GM23338 (cell line): ENCODE measurements around the gene XPO6. TPM values are rescaled to one million over a fixed set of nuclear protein-coding genes. Genes with fewer than 3 reads are reported as not detected.

Source experiments
- ATAC-seq: fragments of 200-7000 bp; cut with Tn5 transposase; 3 replicates; pipeline ENCODE4 v1.9.1; 2020
- DNase-seq: peaks from one replicate; pipeline ENCODE4 v3.0.0-alpha.2; 2015; ENCODE audit warnings: low spot score
- H2AFZ ChIP-seq: fragments of 200-600 bp; sonication (generic); 2 replicates; pipeline ENCODE4 v1.8.0; 2016; ENCODE audit warnings: antibody characterized with exemption, mild to moderate bottlenecking, moderate library complexity
- H3F3A ChIP-seq: fragments of 200-600 bp; sonication (generic); replicated peaks from 2 replicates; pipeline ENCODE4 v1.8.0; 2017; ENCODE audit warnings: antibody characterized with exemption, mixed run types, low read depth
- H3K27ac ChIP-seq: fragments of 200-600 bp; sonication (generic); 2 replicates; pipeline ENCODE4 v1.6.1; 2016; ENCODE audit warnings: low read depth
- H3K27me3 ChIP-seq: fragments of 200-600 bp; sonication (generic); 2 replicates; pipeline ENCODE4 v1.8.0; 2016; ENCODE audit warnings: mild to moderate bottlenecking, mixed run types, moderate library complexity; ENCODE audit not compliant: insufficient read depth
- H3K36me3 ChIP-seq: fragments of 200-600 bp; sonication (generic); 2 replicates; pipeline ENCODE4 v1.8.0; 2016; ENCODE audit warnings: mild to moderate bottlenecking; ENCODE audit not compliant: insufficient read depth
- H3K4me1 ChIP-seq: fragments of 200-600 bp; sonication (generic); 2 replicates; pipeline ENCODE4 v1.8.0; 2016; ENCODE audit warnings: mild to moderate bottlenecking, moderate library complexity; ENCODE audit not compliant: insufficient read depth
- H3K4me2 ChIP-seq: fragments of 200-600 bp; sonication (generic); 2 replicates; pipeline ENCODE4 v1.7.1; 2017; ENCODE audit warnings: mixed run types
- H3K4me3 ChIP-seq: fragments of 200-600 bp; sonication (generic); 2 replicates; pipeline ENCODE4 v1.6.1; 2016; ENCODE audit warnings: mixed run types
- H3K79me2 ChIP-seq: fragments of 200-600 bp; sonication (generic); replicated peaks from 2 replicates; pipeline ENCODE4 v1.8.0; 2017; ENCODE audit warnings: mild to moderate bottlenecking; ENCODE audit not compliant: insufficient read depth
- H3K9me2 ChIP-seq: fragments of 200-600 bp; sonication (generic); 2 replicates; pipeline ENCODE4 v1.8.0; 2017; ENCODE audit not compliant: insufficient read depth
- H4K20me1 ChIP-seq: fragments of 200-600 bp; sonication (generic); replicated peaks from 2 replicates; pipeline ENCODE4 v1.8.0; 2017; ENCODE audit warnings: mild to moderate bottlenecking; ENCODE audit not compliant: insufficient read depth
- H3K27ac Mint-ChIP-seq: 2 replicates; pipeline ENCODE4 v1.8.0; 2020; ENCODE audit warnings: inconsistent platforms, mild to moderate bottlenecking, moderate library complexity, mixed read lengths
- H3K27me3 Mint-ChIP-seq: 3 replicates; pipeline ENCODE4 v1.8.0; 2022; ENCODE audit warnings: low read depth, mild to moderate bottlenecking, moderate library complexity, mixed read lengths, inconsistent platforms; ENCODE audit not compliant: insufficient read depth, poor library complexity
- H3K36me3 Mint-ChIP-seq: 3 replicates; pipeline ENCODE4 v1.8.0; 2021; ENCODE audit warnings: low read depth, mild to moderate bottlenecking, inconsistent platforms, moderate library complexity, mixed read lengths
- H3K4me1 Mint-ChIP-seq: 3 replicates; pipeline ENCODE4 v1.8.0; 2020; ENCODE audit warnings: mild to moderate bottlenecking, inconsistent platforms, mixed read lengths
- H3K4me3 Mint-ChIP-seq: 3 replicates; pipeline ENCODE4 v1.8.0; 2021; ENCODE audit warnings: moderate library complexity, mild to moderate bottlenecking, inconsistent platforms, mixed read lengths
- H3K9me3 Mint-ChIP-seq: 3 replicates; pipeline ENCODE4 v1.8.0; 2020; ENCODE audit warnings: moderate library complexity, mild to moderate bottlenecking, inconsistent platforms, mixed read lengths
- EZH2phosphoT487 ChIP-seq: fragments of 200-600 bp; sonication (generic); IDR thresholded peaks from one replicate; pipeline ENCODE4 v1.8.1; 2018; ENCODE audit warnings: antibody characterized with exemption; ENCODE audit not compliant: unreplicated experiment
- JUNB ChIP-seq: IDR thresholded peaks from one replicate; pipeline ENCODE4 v1.6.1; 2016; ENCODE audit warnings: antibody characterized with exemption; ENCODE audit not compliant: unreplicated experiment
- POLR2AphosphoS5 ChIP-seq: IDR thresholded peaks from 2 replicates; pipeline ENCODE4 v1.6.1; 2016; ENCODE audit warnings: antibody characterized with exemption, low read depth
- STAT1 ChIP-seq: IDR thresholded peaks from one replicate; pipeline ENCODE4 v1.6.1; 2016; ENCODE audit warnings: antibody characterized with exemption; ENCODE audit not compliant: unreplicated experiment
- polyA plus RNA-seq: library from polyadenylated mRNA; unstranded; fragments of >200 nt; fragmentation: Nextera tagmentation; extraction: Ambion mirVana; gene quantifications from 2 replicates; pipeline ENCODE4 v1.2.1, GENCODE V29; 2016
- total RNA-seq: library from RNA; depleted of rRNA; stranded (reverse); fragments of >200 nt; shearing (Covaris generic); gene quantifications from 2 replicates; pipeline ENCODE4 v1.2.3, GENCODE V29; 2014
- TF ChIP-seq, protein P1 (sequence below): IDR thresholded peaks from one replicate; pipeline ENCODE4 v1.6.1; 2018; ENCODE audit warnings: antibody characterized with exemption; ENCODE audit not compliant: unreplicated experiment
- TF ChIP-seq, protein P2 (sequence below), 2 experiments: fragments of 200-600 bp in 1 of 2; sonication (generic) in 1 of 2; conservative IDR thresholded peaks; 2 replicates each; pipeline versions ENCODE4 v1.5.1 to v1.6.1; 2016 to 2017; ENCODE audit warnings: antibody characterized with exemption in 2 of 2, low read depth in 2 of 2, mild to moderate bottlenecking in 2 of 2, moderate library complexity in 1 of 2
- TF ChIP-seq, protein P3 (sequence below): IDR thresholded peaks from 2 replicates; pipeline ENCODE4 v1.6.1; 2016; ENCODE audit warnings: antibody characterized with exemption

Gene XPO6
- total and polyA plus RNA-seq, 2 experiments from 2014 or later, result 83.9 to 178 TPM

DNA sequence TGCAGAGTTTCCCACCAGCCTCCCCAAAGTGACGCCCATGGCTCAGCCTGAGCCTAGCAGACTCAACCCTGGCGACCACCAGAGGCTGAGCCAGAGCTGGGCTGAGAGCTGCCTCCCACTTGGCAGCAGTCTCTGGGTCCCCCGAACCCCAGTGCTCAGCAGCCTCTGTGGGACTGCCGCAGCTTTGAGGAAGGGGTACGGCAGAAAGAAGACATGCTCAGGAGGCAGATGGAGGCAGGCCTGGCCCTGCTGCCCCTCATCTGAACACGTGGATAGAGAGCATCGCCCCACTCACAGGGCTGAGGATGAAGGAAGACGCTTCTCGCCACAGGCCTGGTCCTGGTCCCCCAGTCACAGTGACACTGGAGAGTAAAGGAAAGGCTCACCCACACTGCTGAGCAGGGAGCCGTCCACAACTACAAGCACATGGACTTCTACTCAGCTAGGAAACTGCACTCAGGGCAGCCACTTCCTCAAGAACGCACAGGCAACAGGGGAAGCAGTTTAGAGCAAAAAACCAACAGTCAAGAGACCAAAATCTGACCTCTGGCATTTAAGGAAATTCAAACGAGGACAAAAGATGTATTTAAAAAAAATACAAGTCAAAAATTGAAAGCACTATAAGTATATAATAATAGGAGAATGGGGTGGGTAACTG is 103.0 kb downstream of the XPO6 start (continued):
- TF ChIP-seq, protein P1, sequence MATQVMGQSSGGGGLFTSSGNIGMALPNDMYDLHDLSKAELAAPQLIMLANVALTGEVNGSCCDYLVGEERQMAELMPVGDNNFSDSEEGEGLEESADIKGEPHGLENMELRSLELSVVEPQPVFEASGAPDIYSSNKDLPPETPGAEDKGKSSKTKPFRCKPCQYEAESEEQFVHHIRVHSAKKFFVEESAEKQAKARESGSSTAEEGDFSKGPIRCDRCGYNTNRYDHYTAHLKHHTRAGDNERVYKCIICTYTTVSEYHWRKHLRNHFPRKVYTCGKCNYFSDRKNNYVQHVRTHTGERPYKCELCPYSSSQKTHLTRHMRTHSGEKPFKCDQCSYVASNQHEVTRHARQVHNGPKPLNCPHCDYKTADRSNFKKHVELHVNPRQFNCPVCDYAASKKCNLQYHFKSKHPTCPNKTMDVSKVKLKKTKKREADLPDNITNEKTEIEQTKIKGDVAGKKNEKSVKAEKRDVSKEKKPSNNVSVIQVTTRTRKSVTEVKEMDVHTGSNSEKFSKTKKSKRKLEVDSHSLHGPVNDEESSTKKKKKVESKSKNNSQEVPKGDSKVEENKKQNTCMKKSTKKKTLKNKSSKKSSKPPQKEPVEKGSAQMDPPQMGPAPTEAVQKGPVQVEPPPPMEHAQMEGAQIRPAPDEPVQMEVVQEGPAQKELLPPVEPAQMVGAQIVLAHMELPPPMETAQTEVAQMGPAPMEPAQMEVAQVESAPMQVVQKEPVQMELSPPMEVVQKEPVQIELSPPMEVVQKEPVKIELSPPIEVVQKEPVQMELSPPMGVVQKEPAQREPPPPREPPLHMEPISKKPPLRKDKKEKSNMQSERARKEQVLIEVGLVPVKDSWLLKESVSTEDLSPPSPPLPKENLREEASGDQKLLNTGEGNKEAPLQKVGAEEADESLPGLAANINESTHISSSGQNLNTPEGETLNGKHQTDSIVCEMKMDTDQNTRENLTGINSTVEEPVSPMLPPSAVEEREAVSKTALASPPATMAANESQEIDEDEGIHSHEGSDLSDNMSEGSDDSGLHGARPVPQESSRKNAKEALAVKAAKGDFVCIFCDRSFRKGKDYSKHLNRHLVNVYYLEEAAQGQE, result no peak

DNA sequence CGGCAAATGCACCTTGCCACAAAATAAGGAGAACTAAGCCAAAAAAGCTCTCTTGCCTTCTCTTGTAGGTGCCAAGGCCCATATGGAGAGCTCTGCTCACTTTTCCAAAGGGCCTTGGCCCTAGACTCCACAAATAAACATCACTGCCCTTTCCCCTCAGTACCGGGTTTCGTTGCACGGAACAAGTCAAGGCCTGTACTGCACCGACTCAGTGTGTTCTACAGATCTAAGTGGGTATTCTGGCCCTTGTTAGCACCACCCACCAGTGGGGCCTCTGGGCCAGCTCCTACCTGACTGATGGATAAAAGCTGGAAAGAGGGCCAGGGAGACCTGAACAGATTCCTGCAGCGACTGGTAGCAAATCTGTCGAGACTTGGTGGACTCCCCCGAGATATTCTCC is 104.5 kb downstream of the XPO6 start:
- no peak overlapping the region for H3K4me3 Mint-ChIP-seq
- no peak overlapping the region; the same call in 1 of the 2 replicates for H3K27ac Mint-ChIP-seq
- Histone ChIP-seq H3K4me2 (no peak overlapping the region), H3K4me3 (no peak overlapping the region), H3K27me3 (no peaks in the 10 kb centered on the region), H3K36me3 (peaks cover 36% of the 10 kb centered on the region), H2AFZ (no peak overlapping the region), H3F3A (no peaks in the 10 kb centered on the region), H3K4me1 (no peaks in the 10 kb centered on the region), H3K79me2 (peaks cover 9% of the 10 kb centered on the region), H4K20me1 (peaks cover 12% of the 10 kb centered on the region), H3K9me2 (no peaks in the 10 kb centered on the region), H3K27ac (no peak overlapping the region)
- peaks cover 3% of the 10 kb centered on the region for H3K27me3 Mint-ChIP-seq
- ATAC-seq (no peak), DNase-seq (no peak)
- H3K9me3 Mint-ChIP-seq, result no peaks in the 10 kb centered on the region
- peaks cover 81% of the 10 kb centered on the region for H3K36me3 Mint-ChIP-seq
- no peak for TF ChIP-seq EZH2phosphoT487
- TF ChIP-seq JUNB, result no peak
- TF ChIP-seq STAT1, result no peak
- no peak for TF ChIP-seq POLR2AphosphoS5
- TF ChIP-seq, protein P2, sequence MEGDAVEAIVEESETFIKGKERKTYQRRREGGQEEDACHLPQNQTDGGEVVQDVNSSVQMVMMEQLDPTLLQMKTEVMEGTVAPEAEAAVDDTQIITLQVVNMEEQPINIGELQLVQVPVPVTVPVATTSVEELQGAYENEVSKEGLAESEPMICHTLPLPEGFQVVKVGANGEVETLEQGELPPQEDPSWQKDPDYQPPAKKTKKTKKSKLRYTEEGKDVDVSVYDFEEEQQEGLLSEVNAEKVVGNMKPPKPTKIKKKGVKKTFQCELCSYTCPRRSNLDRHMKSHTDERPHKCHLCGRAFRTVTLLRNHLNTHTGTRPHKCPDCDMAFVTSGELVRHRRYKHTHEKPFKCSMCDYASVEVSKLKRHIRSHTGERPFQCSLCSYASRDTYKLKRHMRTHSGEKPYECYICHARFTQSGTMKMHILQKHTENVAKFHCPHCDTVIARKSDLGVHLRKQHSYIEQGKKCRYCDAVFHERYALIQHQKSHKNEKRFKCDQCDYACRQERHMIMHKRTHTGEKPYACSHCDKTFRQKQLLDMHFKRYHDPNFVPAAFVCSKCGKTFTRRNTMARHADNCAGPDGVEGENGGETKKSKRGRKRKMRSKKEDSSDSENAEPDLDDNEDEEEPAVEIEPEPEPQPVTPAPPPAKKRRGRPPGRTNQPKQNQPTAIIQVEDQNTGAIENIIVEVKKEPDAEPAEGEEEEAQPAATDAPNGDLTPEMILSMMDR (conservative IDR thresholded peaks at IDR 0.05; ENCODE audit: low read depth in 2 of 2), result no peak
- TF ChIP-seq, protein P3, sequence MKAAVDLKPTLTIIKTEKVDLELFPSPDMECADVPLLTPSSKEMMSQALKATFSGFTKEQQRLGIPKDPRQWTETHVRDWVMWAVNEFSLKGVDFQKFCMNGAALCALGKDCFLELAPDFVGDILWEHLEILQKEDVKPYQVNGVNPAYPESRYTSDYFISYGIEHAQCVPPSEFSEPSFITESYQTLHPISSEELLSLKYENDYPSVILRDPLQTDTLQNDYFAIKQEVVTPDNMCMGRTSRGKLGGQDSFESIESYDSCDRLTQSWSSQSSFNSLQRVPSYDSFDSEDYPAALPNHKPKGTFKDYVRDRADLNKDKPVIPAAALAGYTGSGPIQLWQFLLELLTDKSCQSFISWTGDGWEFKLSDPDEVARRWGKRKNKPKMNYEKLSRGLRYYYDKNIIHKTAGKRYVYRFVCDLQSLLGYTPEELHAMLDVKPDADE, result no peak
- H3K4me1 Mint-ChIP-seq, result no peaks in the 10 kb centered on the region
